ENCODE measurements around the gene PRSS22. TPM values are rescaled to one million over a fixed set of nuclear protein-coding genes. Genes with fewer than 3 reads are reported as not detected.

PRSS22 gene
- polyA plus RNA-seq (2013, experiment 1 of 2; ENCODE audit: insufficient read length), result not detected
- polyA plus RNA-seq (2013, experiment 2 of 2; ENCODE audit: insufficient read length), result not detected

DNA sequence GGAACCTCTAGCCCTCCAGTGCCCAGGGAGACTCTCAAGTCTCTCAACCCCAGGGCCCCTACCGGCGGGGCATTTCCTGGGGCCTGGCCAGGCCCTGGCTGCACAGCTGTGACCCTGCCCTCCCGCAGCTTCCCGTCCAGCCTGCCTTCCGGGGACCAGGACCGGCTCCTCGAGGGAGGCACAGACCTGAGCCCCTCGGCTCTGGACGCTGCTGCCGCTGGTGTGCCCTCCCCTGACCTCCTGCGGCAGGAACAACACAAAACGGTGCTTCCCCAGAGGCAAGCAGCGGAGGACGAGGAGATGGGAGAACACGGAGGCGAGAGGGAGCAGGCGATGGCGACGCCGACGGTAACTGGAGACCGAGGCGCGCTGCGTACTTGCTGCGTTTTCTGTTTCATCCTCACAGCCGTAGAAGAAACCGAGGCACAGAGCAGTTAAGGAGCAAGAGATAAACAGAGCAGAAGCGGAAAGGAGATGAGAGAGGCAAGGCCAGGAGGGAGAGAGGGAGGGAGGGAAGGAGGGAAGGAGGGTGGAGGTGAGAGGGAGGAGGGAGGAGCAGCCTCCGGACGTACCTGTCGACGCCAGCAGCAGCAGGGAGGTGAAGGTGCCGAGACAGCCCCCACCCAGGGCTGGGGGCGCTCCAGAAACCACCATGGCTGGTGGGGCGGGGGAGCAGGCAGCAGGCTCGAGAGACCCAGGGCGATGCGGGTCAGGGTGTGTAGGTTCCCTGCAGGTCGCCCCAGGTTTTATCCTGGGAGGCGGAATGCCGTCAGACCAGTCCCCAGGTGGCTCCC, at the start of gene PRSS22:
Gene PRSS22, minus strand, starts transcription at position 720 of the 794 bp plus-strand sequence. Its CDS starts 66 bp downstream, at position 654.
- no peak for DNase-seq

DNA sequence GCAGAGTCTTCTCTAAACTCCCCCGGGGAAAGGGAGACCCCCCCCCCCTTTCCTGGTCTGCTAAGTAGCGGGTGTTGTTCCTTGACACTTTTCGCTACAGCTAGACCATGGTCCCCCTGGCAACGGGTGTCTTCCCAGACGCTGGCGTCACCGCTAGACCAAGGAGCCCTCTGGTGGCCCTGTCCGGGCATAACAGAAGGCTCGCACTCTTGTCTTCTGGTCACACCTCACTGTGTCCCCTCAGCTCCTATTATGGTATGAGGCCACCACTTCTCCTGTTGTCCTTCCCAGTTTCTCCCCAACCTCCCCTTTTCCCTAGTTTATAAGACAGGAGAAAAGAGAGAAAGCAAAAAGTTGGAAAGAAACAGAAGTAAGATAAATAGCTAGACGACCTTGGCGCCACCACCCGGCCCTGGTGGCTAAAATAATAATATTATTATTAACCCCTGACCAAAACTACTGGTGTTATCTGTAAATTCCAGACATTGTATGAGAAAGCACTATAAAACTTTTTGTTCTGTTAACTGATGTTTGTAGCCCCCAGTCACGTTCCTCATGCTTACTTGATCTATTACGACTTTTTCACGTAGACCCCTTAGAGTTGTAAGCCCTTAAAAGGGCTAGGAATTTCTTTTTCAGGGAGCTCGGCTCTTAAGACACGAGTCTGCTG, 49.2 kb upstream of the PRSS22 start:
- peak; percentile 36 for DNase-seq

DNA sequence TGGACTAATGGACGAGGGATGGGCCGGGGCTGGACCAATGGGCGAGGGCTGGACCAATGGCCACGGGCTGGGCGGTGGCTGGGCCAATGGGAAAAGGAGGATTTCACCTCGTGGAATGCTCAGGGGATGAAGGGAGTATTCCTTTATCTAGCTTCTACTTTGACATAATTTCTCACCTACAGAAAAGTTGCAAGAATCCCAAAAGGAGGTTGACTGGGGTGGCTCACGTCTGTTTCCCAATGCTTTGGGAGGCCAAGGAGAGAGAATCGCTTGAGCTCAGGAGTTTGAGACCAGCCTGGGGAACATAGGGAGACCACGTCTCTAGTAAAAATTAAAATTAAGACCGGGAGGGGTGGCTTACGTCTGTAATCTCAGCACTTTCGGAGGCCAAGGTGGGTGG, 48.0 kb upstream of the PRSS22 start:
- DNase-seq, result no peak

- peak; percentile 99 for DNase-seq
Observed at GRCh38 chr16:2905241-2905987, 47.4 kb upstream of the PRSS22 start.

- no peak for DNase-seq
Observed at GRCh38 chr16:2904922-2905240, 46.9 kb upstream of the PRSS22 start.

GRCh38 chr16:2904100-2904921, 46.3 kb upstream of the PRSS22 start:
- DNase-seq, result peak; percentile 78

- no peak for DNase-seq
Observed at GRCh38 chr16:2902337-2903130, 44.6 kb upstream of the PRSS22 start.

DNA sequence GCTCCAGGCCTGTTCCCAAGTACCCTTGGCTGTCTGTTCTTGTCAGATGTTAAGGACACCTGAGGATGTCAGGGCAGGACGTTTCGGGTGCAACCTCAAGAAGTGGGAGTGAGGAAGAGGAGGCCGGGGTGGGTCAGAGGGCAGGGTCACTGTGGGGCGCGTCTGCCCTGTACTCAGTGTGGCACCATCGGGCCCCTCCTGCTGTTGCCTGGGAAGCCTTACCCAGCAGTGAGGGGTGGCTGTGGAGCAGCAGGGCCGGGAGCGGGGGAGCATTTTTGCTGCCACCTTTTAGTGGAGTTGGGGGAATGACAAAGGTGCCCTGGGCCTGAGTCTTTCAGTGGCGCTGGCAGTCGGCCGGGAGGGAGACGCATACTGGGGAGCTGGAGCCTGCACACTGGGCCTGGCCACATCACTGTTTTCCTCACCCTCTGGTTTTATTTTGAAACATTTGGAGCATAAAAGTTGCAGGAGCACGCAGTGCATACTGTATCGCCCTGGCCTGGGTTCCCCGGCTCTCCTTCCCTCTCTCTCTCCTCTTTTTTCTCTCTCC, 42.6 kb upstream of the PRSS22 start:
- no peak for DNase-seq

DNA sequence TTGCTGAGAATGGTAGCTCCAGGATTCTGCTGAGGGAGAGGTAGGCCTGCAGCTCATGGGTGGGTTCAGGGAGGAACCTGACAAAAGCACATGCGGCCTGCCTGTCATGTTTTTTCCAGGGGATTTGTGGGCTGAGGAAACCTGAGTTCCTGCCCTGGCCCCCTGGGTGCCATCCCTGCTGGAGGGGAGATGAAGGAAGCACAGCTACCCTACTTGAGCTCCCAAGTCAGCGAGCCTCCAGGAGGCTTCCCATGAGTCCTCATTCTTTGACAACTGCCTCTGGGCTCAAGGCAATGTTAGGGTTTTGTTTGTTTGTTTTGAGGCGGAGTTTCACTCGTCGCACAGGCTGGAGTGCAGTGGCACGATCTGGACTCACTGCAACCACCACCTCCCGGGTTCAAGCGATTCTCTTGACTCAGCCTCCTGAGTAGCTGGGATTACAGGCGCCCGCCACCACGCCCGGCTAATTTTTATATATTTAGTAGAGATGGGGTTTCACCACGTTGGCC, 41.6 kb upstream of the PRSS22 start:
- DNase-seq, result no peak

DNA sequence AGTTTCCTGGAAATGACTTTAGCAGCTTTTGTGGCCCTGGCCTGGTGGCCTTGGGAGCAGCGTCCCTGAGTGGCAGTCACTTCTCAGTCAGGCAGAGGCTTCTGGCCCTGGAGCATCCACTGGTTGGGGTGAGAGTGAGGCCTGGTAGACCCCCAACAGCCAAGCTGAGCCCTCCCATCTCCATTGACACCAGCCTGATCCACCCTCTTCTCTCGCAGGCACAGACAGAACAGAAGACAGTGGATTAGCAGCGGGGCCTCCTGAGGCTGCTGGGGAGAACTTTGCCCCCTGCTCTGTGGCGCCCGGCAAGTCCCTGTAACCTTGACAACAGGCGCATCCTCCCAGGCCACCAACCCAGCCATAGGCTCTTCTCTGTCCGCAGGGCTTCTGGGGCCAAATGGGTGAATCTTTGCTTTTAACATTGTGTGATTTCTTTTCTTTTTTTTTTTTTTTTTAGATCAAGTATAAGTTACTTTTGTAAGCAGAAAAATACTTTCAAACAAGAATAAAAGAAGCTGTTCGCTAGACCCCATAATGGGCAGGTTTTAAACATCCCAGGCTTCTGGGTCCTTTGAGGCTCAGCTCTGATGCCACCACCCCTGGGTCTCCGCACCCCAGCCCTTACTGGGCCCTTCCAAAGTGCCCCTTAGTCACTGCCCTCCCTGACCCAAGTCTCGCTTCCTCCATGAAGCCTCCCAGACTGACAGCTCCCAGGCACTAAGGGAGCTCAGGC, 41.0 kb upstream of the PRSS22 start:
- DNase-seq, result no peak

DNA sequence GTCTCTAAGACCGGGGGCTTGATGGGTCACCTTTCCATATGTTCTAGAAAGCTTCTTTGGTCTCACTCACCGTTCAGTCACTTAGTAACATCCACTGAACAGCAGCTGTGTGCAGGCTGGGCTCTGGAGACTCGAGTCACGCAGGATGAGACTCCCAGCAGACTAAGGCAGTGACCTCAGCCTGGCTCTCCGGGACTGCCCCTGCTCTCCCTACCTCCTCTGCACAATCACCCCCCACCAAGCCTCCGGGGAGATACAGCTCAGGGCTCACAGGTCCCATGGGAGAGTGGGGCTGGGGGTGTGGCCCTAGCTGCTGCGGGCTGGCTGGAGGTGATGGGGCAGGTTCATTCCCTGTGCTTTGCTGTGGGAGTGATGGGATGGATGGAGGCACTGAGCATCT, 39.1 kb upstream of the PRSS22 start:
- DNase-seq, result no peak

GRCh38 chr16:2896480-2897010, 38.6 kb upstream of the PRSS22 start:
- no peak for DNase-seq

- peak; percentile 55 for DNase-seq
Observed at GRCh38 chr16:2895813-2896212, 37.8 kb upstream of the PRSS22 start.

DNA sequence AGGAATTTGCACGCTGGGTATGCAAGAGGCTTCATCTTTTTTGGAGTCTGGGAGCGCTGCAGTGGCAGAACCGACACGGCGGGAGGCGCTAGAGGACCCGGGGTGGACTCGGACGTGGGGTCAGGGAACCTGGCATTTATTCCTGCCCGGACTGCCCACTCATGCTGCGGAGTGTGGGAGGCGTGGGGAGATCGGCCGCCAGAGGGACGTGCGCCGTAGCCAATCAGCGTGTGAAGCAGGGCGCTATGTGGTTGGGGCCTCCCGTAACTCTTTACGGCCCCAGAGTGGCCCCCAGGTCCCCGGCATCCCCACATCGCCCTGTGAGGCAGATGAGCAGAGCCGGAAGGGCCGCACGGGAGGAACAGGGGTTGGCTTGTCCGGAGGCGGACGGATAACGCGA, 36.3 kb upstream of the PRSS22 start:
- no peak for DNase-seq

GRCh38 chr16:2884041-2884451, 26.1 kb upstream of the PRSS22 start:
- DNase-seq, result no peak

- peak; percentile 6 for DNase-seq
Observed at GRCh38 chr16:2883458-2883908, 25.5 kb upstream of the PRSS22 start.

DNA sequence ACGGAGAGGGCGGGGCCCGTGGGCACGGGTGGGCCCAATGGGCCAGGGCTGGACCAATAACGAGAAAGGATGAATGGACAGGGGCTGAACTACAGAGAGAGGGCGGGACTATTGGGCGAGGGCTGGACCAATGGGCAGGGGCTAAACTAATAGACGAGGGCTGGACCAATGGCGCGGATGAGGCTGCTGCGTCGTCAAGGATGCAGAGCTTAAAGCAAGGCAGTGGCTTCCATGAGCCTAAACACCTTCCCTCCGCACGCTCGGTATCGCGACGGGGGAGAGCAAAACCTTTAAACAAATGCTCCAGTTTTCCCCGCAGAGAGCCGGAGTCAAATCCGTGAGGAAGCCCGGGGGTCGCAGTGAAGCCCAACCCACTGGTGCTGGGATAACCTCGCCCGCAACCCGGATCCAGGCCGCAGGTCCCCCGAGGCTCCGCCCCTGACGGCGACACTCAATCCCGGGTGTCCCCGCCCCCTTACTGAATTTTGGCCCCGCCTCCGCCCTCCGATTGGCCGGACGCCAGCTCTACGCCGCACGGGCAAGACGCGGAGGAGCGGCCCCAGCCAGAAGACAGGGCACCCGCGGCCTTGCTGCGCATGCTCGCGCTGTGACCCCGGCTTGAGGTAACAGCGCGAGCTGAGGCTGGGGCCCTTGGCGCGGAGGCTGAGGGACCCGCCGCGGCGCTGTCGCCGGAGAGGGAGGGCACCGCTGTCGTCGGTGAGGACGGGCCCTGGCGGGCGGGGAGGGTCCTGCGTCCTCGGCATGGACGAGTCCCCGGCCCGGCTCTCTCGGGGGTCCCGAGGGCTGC, 24.9 kb upstream of the PRSS22 start, which contains the start of gene FLYWCH2:
Gene FLYWCH2, plus strand, starts transcription at position 566 of the 808 bp plus-strand sequence. CDS start 13,235 bp downstream, outside the sequence.
- peak; percentile 99 for DNase-seq

DNA sequence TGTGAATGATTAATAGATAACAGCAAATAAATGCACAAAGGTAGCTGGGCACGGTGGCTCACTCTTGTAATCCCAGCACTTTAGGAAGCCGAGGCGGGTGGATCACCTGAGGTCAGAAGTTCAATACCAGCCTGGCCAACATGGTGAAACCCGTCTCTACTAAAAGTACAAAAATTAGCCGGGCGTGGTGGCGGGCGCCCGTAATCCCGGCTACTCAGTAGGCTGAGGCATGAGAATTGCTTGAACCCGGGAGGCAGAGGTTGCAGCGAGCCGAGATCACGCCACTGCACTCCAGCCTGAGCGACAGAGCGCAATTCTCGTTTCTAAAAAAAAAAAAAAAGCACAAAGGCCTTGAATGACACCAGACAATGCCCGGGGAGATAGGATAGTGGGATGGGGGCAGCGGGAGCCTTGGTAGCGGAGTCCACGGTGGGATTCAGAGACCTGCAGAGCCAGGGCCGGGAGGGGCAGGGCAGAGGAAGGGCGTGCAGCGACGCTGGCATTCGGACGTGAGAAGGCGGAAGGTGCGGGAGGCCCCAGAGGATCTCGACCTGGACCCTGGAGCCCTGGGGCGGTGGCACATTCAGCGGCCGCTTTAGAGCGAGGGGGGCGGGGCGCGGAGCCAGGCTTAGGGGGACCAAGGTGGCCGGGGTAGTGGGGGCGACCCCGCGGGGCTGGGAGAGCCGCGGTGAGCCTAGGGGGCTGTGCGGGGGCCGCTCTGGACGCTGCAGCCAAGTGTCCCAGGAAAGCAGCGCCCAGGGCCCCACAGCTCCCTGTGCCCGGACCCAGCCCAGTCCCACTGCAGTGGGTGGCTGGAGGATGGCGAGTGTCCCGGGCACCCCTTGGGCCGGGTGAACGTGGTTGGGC, 24.0 kb upstream of the PRSS22 start:
- DNase-seq, result no peak

Data from fibroblast of skin of abdomen (primary cell).